Measurements from ENCODE around the gene CCNY.
A peak's percentile ranks its signal among the peaks of the same experiment; 100 is the strongest.

Gene CCNY

DNA sequence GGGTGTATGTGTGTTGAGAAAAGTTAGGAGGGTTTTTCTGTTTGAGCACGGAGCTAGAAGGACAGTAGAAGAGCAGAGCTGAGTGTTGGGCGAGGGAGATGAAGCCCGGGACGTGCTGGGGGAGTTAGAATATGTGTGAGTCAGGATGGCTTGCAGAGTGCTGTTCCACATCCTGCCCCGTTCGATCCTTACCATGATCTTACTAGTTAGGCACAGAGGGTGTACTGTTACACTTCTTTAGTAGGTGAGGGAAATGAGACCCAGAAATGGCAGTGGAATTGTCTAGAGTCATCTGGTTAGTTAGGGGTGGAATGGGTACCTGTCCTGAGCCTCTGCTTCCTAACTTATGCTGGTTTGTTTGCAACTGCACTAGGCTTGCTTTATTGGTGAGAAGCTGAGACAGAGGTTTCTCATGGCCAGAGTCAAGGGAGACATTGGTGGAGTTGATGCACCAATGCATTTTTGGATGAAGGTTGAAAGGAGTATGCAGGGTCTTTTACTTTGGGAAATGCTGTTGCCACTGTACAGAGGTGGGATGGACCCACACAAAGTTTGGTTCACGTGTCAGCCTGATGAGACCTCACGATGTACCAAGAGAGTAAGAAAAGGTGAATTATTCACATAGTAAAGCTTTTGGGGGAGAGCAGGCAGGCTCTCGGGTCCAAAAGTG, 42.4 kb downstream of the CCNY start:
- no peak for TF ChIP-seq ZFX (IDR thresholded peaks at IDR 0.05; ENCODE audit: borderline replicate concordance)
- TF ChIP-seq, protein P1, sequence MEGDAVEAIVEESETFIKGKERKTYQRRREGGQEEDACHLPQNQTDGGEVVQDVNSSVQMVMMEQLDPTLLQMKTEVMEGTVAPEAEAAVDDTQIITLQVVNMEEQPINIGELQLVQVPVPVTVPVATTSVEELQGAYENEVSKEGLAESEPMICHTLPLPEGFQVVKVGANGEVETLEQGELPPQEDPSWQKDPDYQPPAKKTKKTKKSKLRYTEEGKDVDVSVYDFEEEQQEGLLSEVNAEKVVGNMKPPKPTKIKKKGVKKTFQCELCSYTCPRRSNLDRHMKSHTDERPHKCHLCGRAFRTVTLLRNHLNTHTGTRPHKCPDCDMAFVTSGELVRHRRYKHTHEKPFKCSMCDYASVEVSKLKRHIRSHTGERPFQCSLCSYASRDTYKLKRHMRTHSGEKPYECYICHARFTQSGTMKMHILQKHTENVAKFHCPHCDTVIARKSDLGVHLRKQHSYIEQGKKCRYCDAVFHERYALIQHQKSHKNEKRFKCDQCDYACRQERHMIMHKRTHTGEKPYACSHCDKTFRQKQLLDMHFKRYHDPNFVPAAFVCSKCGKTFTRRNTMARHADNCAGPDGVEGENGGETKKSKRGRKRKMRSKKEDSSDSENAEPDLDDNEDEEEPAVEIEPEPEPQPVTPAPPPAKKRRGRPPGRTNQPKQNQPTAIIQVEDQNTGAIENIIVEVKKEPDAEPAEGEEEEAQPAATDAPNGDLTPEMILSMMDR (IDR thresholded peaks at IDR 0.05) = no peak
- no peak overlapping the region for H3K27ac ChIP-seq

DNA sequence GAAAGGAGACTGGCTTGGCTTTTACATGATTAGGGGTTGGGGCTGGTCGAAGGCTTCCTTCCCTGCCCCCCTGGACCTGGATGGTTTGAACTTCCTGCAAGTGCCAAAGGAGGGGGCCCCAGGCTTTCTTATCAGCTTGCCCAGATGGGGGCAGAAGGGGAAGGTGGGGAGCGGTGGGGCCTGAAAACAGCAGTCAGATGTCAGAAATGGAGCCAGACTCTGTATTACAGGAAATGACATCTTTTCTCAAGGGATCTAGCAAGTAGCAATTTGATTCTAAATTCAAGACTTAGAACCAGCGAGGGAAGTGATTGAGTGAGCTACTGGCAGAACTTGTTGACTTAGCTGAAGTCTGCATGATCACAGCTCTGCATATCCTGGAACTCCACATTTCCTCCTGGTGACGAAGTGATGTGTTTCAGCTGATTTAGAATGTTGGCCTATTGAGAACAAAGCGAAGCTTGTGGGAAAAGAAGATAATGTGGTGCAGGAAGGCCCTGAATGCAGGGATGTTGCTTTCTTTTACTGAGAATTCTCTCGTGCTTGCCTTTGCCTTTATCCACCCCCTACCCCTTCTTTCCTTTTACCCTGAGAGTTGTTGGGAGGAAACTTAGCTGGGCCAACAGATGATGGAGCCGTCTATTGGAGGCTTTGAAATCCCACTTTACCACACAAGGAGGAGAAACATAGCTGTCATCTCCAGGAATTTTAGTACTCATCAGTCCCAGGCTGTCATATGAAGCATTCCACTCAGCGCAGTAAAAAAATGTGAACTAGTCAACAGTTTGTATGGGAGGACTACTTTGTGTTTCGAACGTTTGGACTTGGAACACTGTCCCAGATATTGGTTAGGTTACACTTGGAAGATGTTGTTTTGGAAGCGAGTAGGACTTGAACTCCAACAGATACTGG, 43.2 kb downstream of the CCNY start:
- TF ChIP-seq ZFX (IDR thresholded peaks at IDR 0.05; ENCODE audit: borderline replicate concordance) = no peak
- TF ChIP-seq, protein P1 (IDR thresholded peaks at IDR 0.05) = no peak
- no peak overlapping the region for H3K27ac ChIP-seq

DNA sequence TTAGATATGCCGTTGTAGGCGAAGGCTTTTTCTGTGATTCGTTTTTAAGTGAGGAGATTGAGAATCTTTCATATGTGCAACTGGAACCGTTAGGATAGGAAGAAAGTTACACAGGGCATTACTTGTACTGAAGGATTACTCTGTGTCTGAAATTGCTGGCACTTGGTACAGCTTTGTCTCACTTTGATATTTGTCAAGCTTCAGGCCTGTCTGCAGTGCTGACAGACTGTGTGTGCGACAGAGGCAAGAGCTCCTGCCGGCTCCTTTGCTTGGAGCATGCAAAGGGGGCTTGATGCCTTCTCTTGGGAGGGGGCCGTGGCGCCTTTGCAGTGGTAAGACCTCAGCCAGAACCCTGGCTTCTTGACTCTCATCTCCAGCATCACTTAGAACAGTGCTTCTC, 45.8 kb downstream of the CCNY start:
- H3K27ac ChIP-seq = no peak overlapping the region
- TF ChIP-seq, protein P1 (IDR thresholded peaks at IDR 0.05) = no peak
- TF ChIP-seq ZFX (IDR thresholded peaks at IDR 0.05; ENCODE audit: borderline replicate concordance) = no peak

DNA sequence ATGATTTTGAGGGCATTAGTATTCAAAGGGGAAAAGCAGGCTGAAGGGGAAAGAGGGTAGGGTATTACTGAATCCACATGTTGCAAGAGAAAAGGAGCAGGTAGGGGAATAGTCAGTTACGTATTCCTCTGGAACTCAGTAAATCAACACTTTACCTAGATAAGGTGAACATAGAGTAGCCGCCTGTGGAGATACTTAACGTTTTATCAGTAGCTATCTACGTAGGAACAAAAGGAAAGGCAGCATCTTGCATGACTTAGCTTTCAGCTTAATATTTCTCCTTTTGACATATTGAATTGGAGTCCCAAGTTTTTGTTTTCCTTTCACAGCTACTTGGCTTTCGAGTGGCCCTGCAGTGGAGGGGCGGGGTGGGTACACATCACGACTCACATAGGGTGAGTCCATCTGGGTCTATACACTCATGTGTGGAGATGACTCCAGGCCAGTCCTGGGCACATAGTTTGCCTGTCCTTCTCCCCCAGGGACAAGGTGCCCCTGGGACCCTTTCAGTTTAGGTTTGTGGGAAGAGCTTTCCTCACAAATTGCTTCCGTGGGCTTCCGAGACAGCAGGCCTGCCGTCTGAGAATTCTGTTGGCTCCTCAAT, 48.1 kb downstream of the CCNY start:
- no peak for TF ChIP-seq ZFX (IDR thresholded peaks at IDR 0.05; ENCODE audit: borderline replicate concordance)
- TF ChIP-seq, protein P1 (IDR thresholded peaks at IDR 0.05) = no peak
- H3K27ac ChIP-seq = no peak overlapping the region

DNA sequence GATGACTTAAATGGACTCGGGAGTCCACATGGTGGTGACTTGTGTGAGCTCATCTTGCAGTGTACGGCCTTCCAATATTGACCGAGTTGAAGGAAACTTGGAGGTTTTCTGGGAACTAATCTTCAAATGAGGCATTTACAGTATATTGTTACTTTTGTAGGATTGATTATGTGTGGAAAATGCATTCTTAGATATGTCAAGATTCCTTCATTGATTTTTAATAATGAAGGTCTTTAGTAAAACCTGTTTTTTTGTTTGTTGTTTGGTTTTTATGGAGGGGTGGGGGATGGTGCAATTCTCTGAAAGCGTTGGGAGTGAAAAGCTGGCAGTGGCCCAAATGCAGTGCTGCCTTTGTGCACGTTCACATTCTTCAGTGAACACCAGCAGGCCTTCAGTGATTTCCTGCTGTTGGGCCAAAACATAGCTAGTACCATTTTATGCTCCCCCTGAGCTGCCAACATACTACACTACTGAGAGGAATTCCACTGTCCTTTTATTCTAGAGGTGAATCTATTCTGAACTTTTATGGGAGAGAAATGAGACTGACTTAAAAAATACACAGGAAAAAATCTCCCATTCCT, 50.4 kb downstream of the CCNY start:
- no peak for TF ChIP-seq ZFX (IDR thresholded peaks at IDR 0.05; ENCODE audit: borderline replicate concordance)
- TF ChIP-seq, protein P1 (IDR thresholded peaks at IDR 0.05) = no peak
- peak overlapping the region; percentile 50 for H3K27ac ChIP-seq

DNA sequence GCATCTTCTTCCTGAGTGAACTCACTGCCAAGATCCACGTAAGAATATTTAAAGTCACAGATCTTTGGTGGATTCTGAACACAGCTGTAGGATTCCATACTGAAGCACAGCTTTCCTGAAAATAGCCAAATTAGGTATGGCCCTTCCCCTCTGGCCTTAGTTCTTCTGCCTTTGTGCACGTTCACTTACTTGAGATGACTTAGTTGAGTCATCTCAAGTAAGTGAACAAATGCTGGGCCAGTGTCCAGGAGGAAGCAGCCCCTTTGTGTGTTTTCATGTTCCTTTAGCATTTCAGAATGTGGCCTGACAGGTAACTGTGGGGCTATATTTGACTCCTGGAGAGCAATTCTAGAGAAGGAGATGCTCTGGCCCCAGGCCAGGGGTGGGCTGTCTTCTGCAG, 51.5 kb downstream of the CCNY start:
- H3K27ac ChIP-seq = peak overlapping the region; percentile 50
- TF ChIP-seq, protein P1 (IDR thresholded peaks at IDR 0.05) = no peak
- no peak for TF ChIP-seq ZFX (IDR thresholded peaks at IDR 0.05; ENCODE audit: borderline replicate concordance)
